HUES6 (cell line): ENCODE data around the gene CTF1.
"Not testable (repeated sequence)": the region's sequence is repeated elsewhere in the genome, so short reads cannot be mapped to it uniquely, and the experiment has no call there.

ENCODE experiments used
- H3K27ac ChIP-seq: 2 replicates; pipeline ENCODE4 v1.7.0; 2013; ENCODE audit warnings: low read depth, mild to moderate bottlenecking, low read length, inconsistent platforms
- H3K27me3 ChIP-seq: 2 replicates; pipeline ENCODE4 v1.6.1; 2013; ENCODE audit warnings: low read length; ENCODE audit not compliant: control insufficient read depth, insufficient read depth
- H3K36me3 ChIP-seq: 2 replicates; pipeline ENCODE4 v1.6.1; 2013; ENCODE audit warnings: low read length; ENCODE audit not compliant: control insufficient read depth, insufficient read depth
- H3K4me1 ChIP-seq: 2 replicates; pipeline ENCODE4 v1.6.1; 2013; ENCODE audit warnings: low read length; ENCODE audit not compliant: control insufficient read depth, insufficient read depth
- H3K4me3 ChIP-seq: 2 replicates; pipeline ENCODE4 v1.5.1; 2013; ENCODE audit warnings: low read depth, low read length
- H3K9ac ChIP-seq: one replicate; pipeline ENCODE4 v1.6.1; 2013; ENCODE audit warnings: mild to moderate bottlenecking, low read length
- H3K9me3 ChIP-seq: 2 replicates; pipeline ENCODE4 v1.6.1; 2013; ENCODE audit warnings: low read depth, low read length; ENCODE audit not compliant: control insufficient read depth, insufficient read depth

CTF1 gene, protein sequence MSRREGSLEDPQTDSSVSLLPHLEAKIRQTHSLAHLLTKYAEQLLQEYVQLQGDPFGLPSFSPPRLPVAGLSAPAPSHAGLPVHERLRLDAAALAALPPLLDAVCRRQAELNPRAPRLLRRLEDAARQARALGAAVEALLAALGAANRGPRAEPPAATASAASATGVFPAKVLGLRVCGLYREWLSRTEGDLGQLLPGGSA

DNA sequence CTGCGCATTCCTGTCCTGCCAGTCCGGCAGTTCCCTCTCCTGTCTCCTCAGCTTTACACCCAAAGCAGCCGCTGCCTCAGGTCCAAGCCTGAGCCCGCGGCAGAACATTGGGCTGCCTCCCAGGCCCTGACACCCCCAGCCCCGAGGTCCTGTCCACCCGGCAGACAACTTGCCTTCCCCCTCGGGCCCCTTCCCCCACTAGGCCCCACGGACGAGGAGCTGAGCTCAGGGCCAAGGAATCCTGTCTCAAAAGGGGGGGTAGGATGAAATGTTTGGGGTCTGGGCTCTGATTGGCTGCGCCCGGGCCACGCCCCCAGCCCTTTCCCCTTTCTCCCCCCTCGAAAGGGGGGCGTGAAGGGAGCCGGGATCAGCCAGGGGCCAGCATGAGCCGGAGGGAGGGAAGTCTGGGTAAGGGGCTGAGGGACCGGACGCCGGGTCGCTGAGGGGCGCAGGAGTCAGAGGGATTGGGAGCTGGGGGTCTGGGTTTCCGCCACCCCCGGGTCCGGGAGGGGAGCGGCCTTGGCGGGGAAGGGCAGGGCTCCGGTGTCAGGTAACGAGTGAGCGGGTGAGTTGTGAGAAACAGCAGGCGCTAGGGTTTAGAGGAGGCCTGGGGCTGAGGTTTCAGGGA, at the start of gene CTF1:
CTF1 (plus strand) TSS at position 354 of the 628 bp plus-strand sequence; CDS start at position 384, 30 bp downstream.
- H3K27me3 ChIP-seq, result peaks cover 17% of the 10 kb centered on the region
- H3K27ac ChIP-seq, result peak within 1 kb of the TSS; percentile 87
- peak within 1 kb of the TSS; percentile 81 for H3K9ac ChIP-seq
- no peaks in the 10 kb centered on the region for H3K9me3 ChIP-seq
- peak within 1 kb of the TSS; percentile 72 for H3K4me3 ChIP-seq
- H3K36me3 ChIP-seq, result 0 out of 2 replicates have a peak, but pooled peaks cover 3% of the 10 kb centered on the region
- H3K4me1 ChIP-seq, result peaks cover 27% of the 10 kb centered on the region

DNA sequence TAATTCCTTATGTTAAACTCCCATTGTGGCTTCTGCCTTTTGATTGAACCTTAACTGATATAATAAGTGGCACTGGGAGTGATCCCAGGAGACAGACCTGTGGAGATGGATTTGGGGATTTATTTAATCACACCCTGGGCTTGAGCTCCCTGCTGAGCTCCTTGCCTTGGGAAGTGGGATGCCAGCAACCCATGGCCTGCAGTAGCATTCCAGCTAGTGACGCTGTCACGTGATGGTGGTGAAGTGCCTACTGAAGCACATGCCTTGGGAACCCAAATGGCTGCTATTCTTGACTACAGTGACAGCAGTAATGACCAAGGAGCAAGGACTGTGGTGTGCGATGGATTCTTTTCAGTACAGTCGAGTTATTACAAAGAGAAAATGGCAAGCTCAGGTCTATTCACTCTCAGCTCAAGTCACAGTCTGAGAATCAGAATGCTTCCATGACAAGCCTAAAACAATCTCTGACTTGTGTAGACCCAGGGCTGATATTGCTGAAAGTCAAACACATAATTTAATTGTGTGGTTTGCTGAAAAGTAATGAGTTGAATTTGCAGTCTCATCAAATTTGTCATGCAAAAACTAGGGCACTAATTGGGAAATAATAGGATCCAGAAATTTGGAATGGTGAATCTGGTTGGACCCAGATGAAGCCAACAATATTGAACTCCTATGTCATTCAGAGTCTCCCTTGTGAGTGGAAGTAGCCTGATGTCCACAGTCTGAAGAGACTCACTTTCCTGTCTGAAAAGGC, 49.6 kb upstream of the CTF1 start:
- peaks cover 6% of the 10 kb centered on the region for H3K4me1 ChIP-seq
- H3K4me3 ChIP-seq, result no peak overlapping the region
- H3K27me3 ChIP-seq, result peaks cover 4% of the 10 kb centered on the region; the same call in 1 of the 2 replicates
- H3K9ac ChIP-seq, result no peak overlapping the region
- H3K9me3 ChIP-seq, result no peaks in the 10 kb centered on the region
- no peaks in the 10 kb centered on the region for H3K36me3 ChIP-seq
- no peak overlapping the region for H3K27ac ChIP-seq

DNA sequence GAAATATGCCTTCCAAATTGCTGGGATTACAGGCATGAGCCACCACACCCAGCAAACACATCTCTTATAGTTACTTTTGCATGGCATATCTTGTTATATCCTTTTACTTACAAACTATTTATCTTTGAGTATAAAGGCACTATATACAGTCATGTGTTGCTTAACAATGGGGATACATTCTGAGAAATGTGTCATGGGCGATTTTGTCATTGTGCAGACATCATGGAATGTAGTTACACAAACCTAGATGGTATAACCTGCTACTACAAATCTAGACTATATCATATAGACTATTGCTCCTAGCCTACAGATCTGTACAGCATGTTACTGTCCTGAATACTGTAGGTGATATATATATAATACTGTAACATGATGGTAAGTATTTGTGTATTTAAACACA, 46.2 kb upstream of the CTF1 start:
- Histone ChIP-seq H3K27ac (no peak overlapping the region), H3K27me3 (peaks cover 19% of the 10 kb centered on the region), H3K4me1 (peaks cover 1% of the 10 kb centered on the region; the same call in 1 of the 2 replicates), H3K9me3 (no peaks in the 10 kb centered on the region), H3K36me3 (no peaks in the 10 kb centered on the region), H3K9ac (no peak overlapping the region), H3K4me3 (no peak overlapping the region)

DNA sequence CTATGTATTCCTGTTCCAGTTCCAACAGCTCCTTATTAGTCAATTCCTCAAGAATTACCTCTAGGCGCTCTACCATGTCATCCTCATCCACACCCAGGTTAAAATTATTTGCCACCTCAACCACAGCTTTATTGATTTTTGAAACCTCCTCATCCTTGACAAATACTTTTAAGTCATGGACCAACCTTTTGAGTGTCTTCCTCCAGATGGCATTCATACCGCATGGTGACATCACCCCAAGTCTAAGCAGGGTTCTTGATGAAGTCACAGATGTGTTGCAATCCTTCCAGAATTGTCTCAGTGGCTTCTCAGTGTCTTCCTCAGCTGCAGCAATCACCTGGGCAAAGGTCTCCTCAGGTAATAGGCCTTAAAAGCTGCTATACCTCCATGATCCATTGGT, 42.7 kb upstream of the CTF1 start:
- H3K4me3 ChIP-seq, result no peak overlapping the region
- H3K9me3 ChIP-seq, result no peaks in the 10 kb centered on the region
- no peak overlapping the region for H3K9ac ChIP-seq
- H3K27me3 ChIP-seq, result peaks cover 44% of the 10 kb centered on the region
- no peak overlapping the region for H3K27ac ChIP-seq
- H3K36me3 ChIP-seq, result no peaks in the 10 kb centered on the region
- peaks cover 5% of the 10 kb centered on the region; the same call in 1 of the 2 replicates for H3K4me1 ChIP-seq

DNA sequence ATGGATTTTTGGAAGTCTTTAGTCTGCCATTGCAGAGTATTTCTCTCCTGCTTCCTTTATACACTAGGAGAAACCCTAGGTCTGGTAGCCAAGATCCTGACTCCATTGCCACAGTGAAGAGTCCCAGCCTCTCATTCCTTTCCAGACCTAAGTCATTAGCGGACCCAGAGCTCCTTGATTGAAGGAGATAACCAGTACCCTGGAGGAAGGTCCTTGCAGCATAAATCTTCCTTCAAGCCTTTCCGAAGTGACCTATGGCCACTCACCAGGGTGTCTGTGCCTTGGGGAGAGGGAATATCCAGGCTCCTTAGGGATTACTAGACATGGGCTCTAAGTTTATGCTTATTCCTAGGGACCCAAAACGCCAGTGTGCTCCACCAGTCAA, 38.3 kb upstream of the CTF1 start:
- Histone ChIP-seq H3K9me3 (peaks cover 6% of the 10 kb centered on the region; the same call in 1 of the 2 replicates), H3K4me3 (no peak overlapping the region), H3K36me3 (no peaks in the 10 kb centered on the region), H3K4me1 (peaks cover 5% of the 10 kb centered on the region; the same call in 1 of the 2 replicates), H3K27me3 (peaks cover 75% of the 10 kb centered on the region), H3K27ac (no peak overlapping the region), H3K9ac (no peak overlapping the region)

DNA sequence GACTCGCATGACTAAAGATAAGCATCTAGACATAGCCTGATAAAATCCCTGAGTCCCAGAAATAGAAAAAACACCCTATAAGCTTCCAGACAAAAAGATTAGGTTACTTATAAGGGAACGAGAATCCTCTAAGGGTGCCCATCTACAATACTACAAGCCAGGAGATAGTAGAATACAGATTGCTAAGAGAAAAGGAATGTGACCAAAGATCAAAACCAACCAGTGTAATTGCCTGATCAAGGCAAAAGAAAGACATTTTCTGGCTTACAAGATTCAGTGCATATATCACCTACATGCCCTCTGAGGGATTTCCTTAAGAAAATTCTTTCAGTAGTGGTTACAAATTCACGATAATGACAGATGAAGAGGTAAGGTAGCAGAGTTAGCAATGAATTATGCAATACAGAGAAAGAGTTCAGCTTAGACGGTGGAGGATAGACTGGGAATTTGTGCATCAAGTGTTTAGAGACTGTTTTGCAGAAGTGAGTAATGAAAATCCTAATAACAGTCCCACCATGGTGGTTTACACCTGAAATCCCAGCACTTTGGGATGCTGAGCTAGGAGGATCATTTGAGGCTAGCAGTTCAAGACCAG, 37.5 kb upstream of the CTF1 start:
- Histone ChIP-seq H3K27ac (no peak overlapping the region), H3K9me3 (peaks cover 6% of the 10 kb centered on the region; the same call in 1 of the 2 replicates), H3K9ac (no peak overlapping the region), H3K4me3 (no peak overlapping the region), H3K36me3 (no peaks in the 10 kb centered on the region), H3K27me3 (peaks cover 71% of the 10 kb centered on the region), H3K4me1 (peaks cover 5% of the 10 kb centered on the region; the same call in 1 of the 2 replicates)

DNA sequence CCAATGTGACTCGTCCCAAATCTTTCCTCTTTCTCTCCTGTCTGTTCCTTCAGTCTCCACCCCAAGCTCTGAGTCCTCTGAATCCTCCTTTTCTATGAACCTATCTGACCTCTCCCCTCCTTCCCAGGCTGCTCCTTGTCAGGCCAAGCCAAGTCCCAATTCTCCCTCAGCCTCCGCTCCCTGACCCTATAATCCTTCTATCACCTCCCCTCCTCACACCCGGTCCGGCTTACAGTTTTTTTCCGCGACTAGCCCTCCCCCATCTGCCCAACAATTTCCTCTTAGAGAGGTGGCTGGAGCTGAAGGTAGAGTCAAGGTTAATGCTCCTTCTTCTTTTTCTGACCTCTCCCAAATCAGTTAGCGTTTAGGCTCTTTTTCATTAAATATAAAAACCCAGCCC, 35.7 kb upstream of the CTF1 start:
- not testable (repeated sequence) for H3K9ac ChIP-seq, H3K4me1 ChIP-seq, H3K9me3 ChIP-seq, H3K4me3 ChIP-seq, H3K36me3 ChIP-seq, H3K27ac ChIP-seq
- H3K27me3 ChIP-seq, result peaks cover 60% of the 10 kb centered on the region

DNA sequence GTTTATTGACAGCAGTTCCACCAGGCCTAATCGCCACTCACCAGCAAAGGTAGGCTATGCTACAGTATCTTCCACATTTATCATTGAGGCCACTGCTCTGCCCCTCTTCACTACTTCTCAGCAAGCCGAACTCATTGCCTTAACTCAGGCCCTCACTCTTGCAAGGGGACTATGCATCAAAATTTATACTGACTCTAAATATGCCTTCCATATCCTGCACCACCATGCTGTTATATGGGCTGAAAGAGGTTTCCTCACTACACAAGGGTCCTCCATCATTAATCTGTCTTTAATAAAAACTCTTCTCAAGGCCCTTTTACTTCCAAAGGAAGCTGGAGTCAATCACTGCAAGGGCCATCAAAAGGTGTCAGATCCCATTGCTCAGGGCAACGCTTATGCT, 33.2 kb upstream of the CTF1 start:
- H3K4me1 ChIP-seq, H3K27ac ChIP-seq, H3K9me3 ChIP-seq, H3K36me3 ChIP-seq, H3K4me3 ChIP-seq, H3K9ac ChIP-seq: not testable (repeated sequence)
- H3K27me3 ChIP-seq, result peaks cover 41% of the 10 kb centered on the region

DNA sequence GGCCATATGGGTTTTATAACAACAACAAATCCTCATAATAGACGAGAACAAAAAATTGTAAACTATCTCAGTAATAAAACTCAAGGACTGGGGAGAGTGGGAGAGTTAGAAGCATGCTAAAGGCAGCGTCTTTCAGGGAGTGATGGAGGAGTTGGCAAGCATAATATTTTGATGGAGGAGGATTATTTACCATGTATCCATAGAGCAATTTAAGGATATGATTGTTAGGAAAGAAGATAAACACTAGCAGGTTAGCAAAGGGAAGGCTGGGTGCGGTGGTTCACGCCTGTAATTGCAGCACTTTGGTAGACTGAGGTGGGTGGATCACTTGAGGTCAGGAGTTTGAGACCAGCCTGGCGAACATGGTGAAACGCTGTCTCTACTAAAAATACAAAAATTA, 30.4 kb upstream of the CTF1 start:
- Histone ChIP-seq H3K4me1 (no peaks in the 10 kb centered on the region), H3K27me3 (peaks cover 20% of the 10 kb centered on the region), H3K9me3 (peaks cover 6% of the 10 kb centered on the region; the same call in 1 of the 2 replicates), H3K9ac (no peak overlapping the region), H3K27ac (no peak overlapping the region), H3K4me3 (no peak overlapping the region), H3K36me3 (no peaks in the 10 kb centered on the region)

DNA sequence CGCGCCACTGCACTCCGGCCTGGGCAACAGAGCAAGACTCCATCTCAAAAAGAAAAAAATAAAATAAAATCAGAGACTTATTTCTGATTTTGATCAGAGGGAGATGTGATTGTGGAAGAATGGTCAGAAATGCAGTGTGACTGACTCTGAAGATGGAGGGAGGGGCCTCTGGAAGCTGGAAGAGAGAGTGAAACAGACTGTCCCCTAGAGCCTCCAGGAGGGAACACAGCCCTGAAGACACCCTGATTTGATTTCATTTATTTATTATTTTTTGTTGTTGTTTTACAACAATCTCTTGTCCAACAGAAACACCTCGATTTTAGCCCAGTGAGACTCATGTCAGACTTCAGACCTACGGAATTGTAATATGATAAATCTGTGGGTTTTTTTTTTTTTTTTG, 28.7 kb upstream of the CTF1 start:
- no peak overlapping the region for H3K9ac ChIP-seq
- no peaks in the 10 kb centered on the region for H3K4me1 ChIP-seq
- no peak overlapping the region for H3K4me3 ChIP-seq
- no peak overlapping the region for H3K27ac ChIP-seq
- peaks cover 20% of the 10 kb centered on the region for H3K27me3 ChIP-seq
- H3K36me3 ChIP-seq, result no peaks in the 10 kb centered on the region
- peaks cover 2% of the 10 kb centered on the region; the same call in 1 of the 2 replicates for H3K9me3 ChIP-seq

DNA sequence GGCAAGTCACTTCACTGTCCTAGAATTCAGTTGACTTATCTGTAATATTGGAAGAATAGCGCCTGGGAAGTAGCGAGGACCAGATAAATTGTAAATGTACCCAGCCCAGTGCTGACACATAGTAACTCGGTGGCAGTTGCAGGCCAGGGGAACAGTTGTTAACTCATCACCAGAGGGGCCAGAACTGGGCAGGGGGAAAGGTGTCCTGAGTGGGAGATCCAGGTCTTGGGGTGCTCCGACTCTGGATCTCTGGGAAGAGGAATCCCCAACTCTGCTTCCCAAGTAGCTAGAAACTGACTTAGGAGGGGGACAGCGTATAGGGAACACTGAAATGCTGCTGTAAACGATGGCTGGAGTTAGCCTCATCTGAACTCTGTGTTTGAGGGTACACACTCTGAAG, 25.5 kb upstream of the CTF1 start:
- Histone ChIP-seq H3K27ac (no peak overlapping the region), H3K9ac (no peak overlapping the region), H3K27me3 (peaks cover 40% of the 10 kb centered on the region), H3K36me3 (no peaks in the 10 kb centered on the region), H3K4me1 (peaks cover 2% of the 10 kb centered on the region), H3K4me3 (no peak overlapping the region), H3K9me3 (no peaks in the 10 kb centered on the region)
